PFSK-1 (cell line): ENCODE data around the gene RECQL5.

Experiments used
- FOXP2 ChIP-seq: optimal IDR thresholded peaks from 2 replicates; pipeline ENCODE3; 2011; ENCODE audit warnings: borderline replicate concordance, control low read depth, inconsistent platforms; ENCODE audit not compliant: insufficient read depth; ENCODE audit errors: extremely low read length, extremely low read depth
- POLR2AphosphoS5 ChIP-seq: IDR thresholded peaks from 2 replicates; pipeline ENCODE4 v1.6.1; 2012; ENCODE audit warnings: low read depth, mild to moderate bottlenecking, control low read depth, low read length, moderate library complexity
- REST ChIP-seq, 2 experiments: IDR thresholded peaks; 2 replicates each; pipeline versions ENCODE4 v1.6.1 to v1.8.0; 2011 to 2012; ENCODE audit warnings: low read depth in 2 of 2, low read length in 2 of 2, control low read depth in 1 of 2, inconsistent platforms in 1 of 2, mild to moderate bottlenecking in 1 of 2, moderate library complexity in 1 of 2; ENCODE audit not compliant: insufficient read depth in 1 of 2
- SIN3A ChIP-seq: IDR thresholded peaks from 2 replicates; pipeline ENCODE4 v1.6.1; 2012; ENCODE audit warnings: mild to moderate bottlenecking, low read length, moderate library complexity, borderline replicate concordance; ENCODE audit not compliant: insufficient read depth
- TAF1 ChIP-seq: IDR thresholded peaks from 2 replicates; pipeline ENCODE4 v1.6.1; 2012; ENCODE audit warnings: low read length, control low read depth, borderline replicate concordance; ENCODE audit not compliant: insufficient read depth

RECQL5 gene

GRCh38 chr17:75590849-75591721, 75.9 kb downstream of the RECQL5 start:
- no peak for TF ChIP-seq REST (IDR thresholded peaks at IDR 0.05; ENCODE audit: insufficient read depth in 1 of 2, low read depth in 2 of 2, low read length in 2 of 2)
- TF ChIP-seq FOXP2 = no peak
- no peak for TF ChIP-seq SIN3A
- no peak for TF ChIP-seq POLR2AphosphoS5
- TF ChIP-seq TAF1 = no peak

GRCh38 chr17:75590314-75590761, 76.6 kb downstream of the RECQL5 start:
- no peak for TF ChIP-seq FOXP2
- TF ChIP-seq POLR2AphosphoS5 = no peak
- no peak for TF ChIP-seq TAF1
- TF ChIP-seq REST (IDR thresholded peaks at IDR 0.05; ENCODE audit: insufficient read depth in 1 of 2, low read depth in 2 of 2, low read length in 2 of 2) = no peak
- TF ChIP-seq SIN3A = no peak

GRCh38 chr17:75589919-75590303, 77.0 kb downstream of the RECQL5 start:
- TF ChIP-seq SIN3A (no peak), TAF1 (no peak), REST (IDR thresholded peaks at IDR 0.05; ENCODE audit: insufficient read depth in 1 of 2, low read depth in 2 of 2, low read length in 2 of 2) (no peak), FOXP2 (no peak), POLR2AphosphoS5 (no peak)

GRCh38 chr17:75589012-75589918, 77.7 kb downstream of the RECQL5 start:
- TF ChIP-seq SIN3A = no peak

GRCh38 chr17:75588596-75589011, 78.3 kb downstream of the RECQL5 start:
- TF ChIP-seq SIN3A (no peak), POLR2AphosphoS5 (no peak)
